CD4-positive, alpha-beta memory T cell (primary cell): ENCODE measurements around the gene RARS2. TPM values are rescaled to one million over a fixed set of nuclear protein-coding genes. Genes with fewer than 3 reads are reported as not detected.
"Not testable (repeated sequence)": the region's sequence is repeated elsewhere in the genome, so short reads cannot be mapped to it uniquely, and the experiment has no call there.

Experiments used
- CTCF ChIA-PET: fragments of 350-600 bp; sonication (Branson Sonifier 250); formaldehyde crosslinking; loops from one replicate; lab custom pipeline; 2021; ENCODE audit warnings: inconsistent platforms; ENCODE audit not compliant: partially characterized antibody; lab: Charles Lee
- POLR2A ChIA-PET: fragments of 350-600 bp; sonication (Branson Sonifier 250); formaldehyde crosslinking; loops from one replicate; lab custom pipeline; 2021; ENCODE audit not compliant: partially characterized antibody; lab: Charles Lee
- DNase-seq, 5 donors: peaks; one replicate each; pipeline versions ENCODE4 v3.0.0 to v3.0.0-alpha.2; 2020 to 2022; ENCODE audit warnings: mixed read lengths in 1 of 5
- H3K27ac ChIP-seq: one replicate; pipeline ENCODE4 v1.7.0; 2013; ENCODE audit warnings: low read depth, low read length
- H3K27me3 ChIP-seq: 2 replicates; pipeline ENCODE4 v1.7.0; 2013; ENCODE audit warnings: mild to moderate bottlenecking, low read length, moderate library complexity; ENCODE audit not compliant: insufficient read depth
- H3K36me3 ChIP-seq: 2 replicates; pipeline ENCODE4 v1.7.0; 2013; ENCODE audit warnings: mild to moderate bottlenecking, low read length, moderate library complexity; ENCODE audit not compliant: insufficient read depth
- H3K4me1 ChIP-seq: 2 replicates; pipeline ENCODE4 v1.7.0; 2013; ENCODE audit warnings: mild to moderate bottlenecking, low read length, moderate library complexity; ENCODE audit not compliant: insufficient read depth
- H3K4me3 ChIP-seq, 2 donors: one replicate each; pipeline ENCODE4 v1.7.0; 2013; ENCODE audit warnings: low read length in 2 of 2, mild to moderate bottlenecking in 1 of 2
- H3K9me3 ChIP-seq, 2 donors: one replicate each; pipeline ENCODE4 v1.7.0; 2013; ENCODE audit warnings: low read length in 2 of 2, control low read depth in 1 of 2; ENCODE audit not compliant: control insufficient read depth in 1 of 2
- H3K27ac Mint-ChIP-seq, 7 donors: one replicate each; pipeline ENCODE4 v1.8.0; 2020 to 2021; ENCODE audit warnings: mixed read lengths in 7 of 7, mild to moderate bottlenecking in 6 of 7, inconsistent platforms in 3 of 7, moderate library complexity in 3 of 7
- H3K27me3 Mint-ChIP-seq, 2 donors: one replicate each; pipeline ENCODE4 v1.8.0; 2020 to 2021; ENCODE audit warnings: mixed read lengths in 2 of 2
- H3K36me3 Mint-ChIP-seq, 2 donors: one replicate each; pipeline ENCODE4 v1.8.0; 2020 to 2021; ENCODE audit warnings: mixed read lengths in 2 of 2, inconsistent platforms in 1 of 2, mild to moderate bottlenecking in 1 of 2
- H3K4me1 Mint-ChIP-seq, 4 donors: one replicate each; pipeline ENCODE4 v1.8.0; 2020 to 2021; ENCODE audit warnings: mixed read lengths in 4 of 4, mild to moderate bottlenecking in 1 of 4
- H3K4me3 Mint-ChIP-seq, 8 donors: one replicate each; pipeline ENCODE4 v1.8.0; 2020 to 2021; ENCODE audit warnings: mixed read lengths in 8 of 8, mild to moderate bottlenecking in 7 of 8, moderate library complexity in 6 of 8, inconsistent platforms in 3 of 8
- H3K9me3 Mint-ChIP-seq, 8 donors: one replicate each; pipeline ENCODE4 v1.8.0; 2020 to 2021; ENCODE audit warnings: mixed read lengths in 8 of 8, mild to moderate bottlenecking in 5 of 8, inconsistent platforms in 3 of 8, moderate library complexity in 1 of 8
- intact Hi-C: fragments of 100-400 bp; cut with micrococcal nuclease; formaldehyde crosslinking; loops from one replicate; pipeline ENCODE4 v1.15.1; 2023
- polyA plus RNA-seq, 2 donors: library from polyadenylated mRNA; unstranded; fragments of 300-500 nt; fragmentation: Illumina TruSeq; gene quantifications; one replicate each; pipeline ENCODE4 v1.2.3, GENCODE V29; 2021
- total RNA-seq, 2 experiments: library from RNA; stranded (reverse); gene quantifications; one replicate each; pipeline ENCODE4 v1.2.3, GENCODE V29; 2021

The RARS2 gene
- total and polyA plus RNA-seq, 4 experiments from 2014 or later: 34.7 to 39.3 (median 38.6) TPM

- DNase-seq, H3K4me3 Mint-ChIP-seq, H3K27me3 ChIP-seq, H3K4me3 ChIP-seq, H3K27ac ChIP-seq, intact Hi-C loops, H3K36me3 ChIP-seq, H3K4me1 ChIP-seq, H3K9me3 Mint-ChIP-seq, H3K27me3 Mint-ChIP-seq, H3K9me3 ChIP-seq, H3K4me1 Mint-ChIP-seq: not testable (repeated sequence)
- POLR2A ChIA-PET: interaction anchor here (0.6 to 0.7 kb wide), 3 partner anchors 108 to 1382 kb away, joined by 3 to 5 read pairs (median 3); no protein-coding TSS in a partner anchor
- CTCF ChIA-PET: interaction anchor here (0.7 to 1.6 kb wide), 3 partner anchors 14 to 379 kb away, joined by 3 read pairs; no protein-coding TSS in a partner anchor
- H3K27ac Mint-ChIP-seq: peak overlapping the region in 1 of 7 donors; percentile 23
- H3K36me3 Mint-ChIP-seq: peaks cover 18 to 21% of the 10 kb centered on the region in 2 donors
These were observed 100.5 kb downstream of the RARS2 start for GRCh38 chr6:87489326-87489725.

- no peaks in the 10 kb centered on the region for H3K36me3 ChIP-seq
- no peaks in the 10 kb centered on the region for H3K4me1 ChIP-seq
- CTCF ChIA-PET: no interaction called here
- Mint-ChIP-seq H3K27ac (no peak overlapping the region), H3K36me3 (peaks cover 12 to 17% of the 10 kb centered on the region in 2 donors), H3K4me1 (peaks cover 0 to 12% (median 7%) of the 10 kb centered on the region in 4 donors), H3K9me3 (no peaks in the 10 kb centered on the region), H3K4me3 (no peak overlapping the region), H3K27me3 (no peaks in the 10 kb centered on the region)
- POLR2A ChIA-PET: no interaction called here
- intact Hi-C loops: no loop called here
- no peaks in the 10 kb centered on the region for H3K9me3 ChIP-seq
- no peak overlapping the region for H3K27ac ChIP-seq
- DNase-seq: no peak
- no peaks in the 10 kb centered on the region for H3K27me3 ChIP-seq
- H3K4me3 ChIP-seq: no peak overlapping the region
These were observed 102.2 kb downstream of the RARS2 start for GRCh38 chr6:87487555-87487954.

DNA sequence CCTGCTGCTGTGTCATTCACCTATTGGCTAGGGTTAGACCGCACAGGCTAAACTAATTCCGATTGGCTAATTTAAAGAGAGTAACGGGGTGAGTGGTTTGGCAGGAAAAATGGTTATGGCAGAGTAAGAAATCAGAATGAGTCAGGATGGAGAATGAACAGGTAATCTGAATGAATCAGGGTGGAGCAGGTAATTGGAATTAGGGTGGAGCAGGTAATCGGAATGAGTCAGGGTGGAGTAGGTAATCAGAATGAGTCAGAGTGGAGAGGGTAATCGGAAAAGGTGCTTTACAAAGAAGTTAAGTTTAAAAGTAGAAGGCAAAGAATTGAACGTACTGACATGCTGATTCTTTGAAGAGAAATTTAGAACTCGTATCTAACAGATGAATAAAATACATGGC is 105.3 kb downstream of the RARS2 start:
- Mint-ChIP-seq H3K27ac (peak overlapping the region in 2 of 7 donors; percentile 19 to 27), H3K36me3 (peaks cover 11 to 15% of the 10 kb centered on the region in 2 donors), H3K9me3 (no peaks in the 10 kb centered on the region), H3K4me1 (peaks cover 0 to 12% (median 8%) of the 10 kb centered on the region in 4 donors), H3K4me3 (no peak overlapping the region), H3K27me3 (no peaks in the 10 kb centered on the region)
- CTCF ChIA-PET: no interaction called here
- no peak for DNase-seq
- Histone ChIP-seq H3K27me3 (no peaks in the 10 kb centered on the region), H3K9me3 (no peaks in the 10 kb centered on the region), H3K4me3 (no peak overlapping the region), H3K36me3 (no peaks in the 10 kb centered on the region), H3K27ac (no peak overlapping the region), H3K4me1 (no peaks in the 10 kb centered on the region)
- intact Hi-C loops: no loop called here
- POLR2A ChIA-PET: no interaction called here

GRCh38 chr6:87483929-87484328 is 105.9 kb downstream of the RARS2 start:
- peak in 1 of 5 donors; percentile 8 for DNase-seq
- CTCF ChIA-PET: no interaction called here
- Histone ChIP-seq H3K27ac (no peak overlapping the region), H3K4me1 (no peaks in the 10 kb centered on the region), H3K9me3 (no peaks in the 10 kb centered on the region), H3K36me3 (peaks cover 4% of the 10 kb centered on the region), H3K27me3 (no peaks in the 10 kb centered on the region), H3K4me3 (no peak overlapping the region)
- Mint-ChIP-seq H3K27ac (peak overlapping the region in 3 of 7 donors; percentile 21 to 73 (median 31)), H3K27me3 (no peaks in the 10 kb centered on the region), H3K9me3 (no peaks in the 10 kb centered on the region), H3K4me1 (peaks cover 0 to 12% (median 8%) of the 10 kb centered on the region in 4 donors), H3K4me3 (no peak overlapping the region), H3K36me3 (peaks cover 11 to 21% of the 10 kb centered on the region in 2 donors)
- intact Hi-C loops: no loop called here
- POLR2A ChIA-PET: no interaction called here

- Mint-ChIP-seq H3K27me3 (no peaks in the 10 kb centered on the region), H3K36me3 (peaks cover 20 to 34% of the 10 kb centered on the region in 2 donors), H3K4me3 (no peak overlapping the region), H3K9me3 (no peaks in the 10 kb centered on the region), H3K4me1 (peaks cover 0 to 12% (median 10%) of the 10 kb centered on the region in 4 donors), H3K27ac (no peak overlapping the region)
- ChIA-PET POLR2A (no interaction called here), CTCF (no interaction called here)
- Histone ChIP-seq H3K27ac (no peak overlapping the region), H3K36me3 (peaks cover 4% of the 10 kb centered on the region), H3K27me3 (no peaks in the 10 kb centered on the region), H3K4me3 (no peak overlapping the region), H3K4me1 (no peaks in the 10 kb centered on the region), H3K9me3 (no peaks in the 10 kb centered on the region)
- intact Hi-C loops: no loop called here
- DNase-seq: no peak
These were observed 107.4 kb downstream of the RARS2 start for GRCh38 chr6:87482366-87482765.

DNA sequence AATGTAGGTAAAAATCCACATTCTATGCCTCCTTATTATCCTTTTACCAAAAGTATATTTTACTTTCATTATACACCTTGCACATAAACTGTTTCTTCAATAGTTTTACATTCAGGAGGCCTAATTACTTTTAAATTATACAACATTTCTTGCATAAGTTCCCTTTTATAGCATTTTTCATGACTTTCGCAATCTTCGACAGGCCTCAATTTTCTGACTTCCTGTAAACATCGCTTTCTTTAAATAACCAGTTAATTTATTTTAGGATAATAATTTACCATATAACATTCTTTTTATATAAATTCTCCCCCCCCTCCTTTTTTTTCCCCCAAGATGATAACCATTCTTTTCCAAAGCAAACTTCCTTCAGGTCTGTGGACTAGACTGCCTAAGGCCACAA is 107.9 kb downstream of the RARS2 start:
- peaks cover 0 to 12% (median 9%) of the 10 kb centered on the region in 4 donors for H3K4me1 Mint-ChIP-seq
- intact Hi-C loops: no loop called here
- Histone ChIP-seq H3K36me3 (peaks cover 4% of the 10 kb centered on the region), H3K4me1 (no peaks in the 10 kb centered on the region), H3K27me3 (no peaks in the 10 kb centered on the region), H3K9me3 (no peaks in the 10 kb centered on the region), H3K4me3 (no peak overlapping the region), H3K27ac (no peak overlapping the region)
- no peak for DNase-seq
- H3K36me3 Mint-ChIP-seq: peaks cover 20 to 34% of the 10 kb centered on the region in 2 donors
- H3K27ac Mint-ChIP-seq: no peak overlapping the region
- CTCF ChIA-PET: no interaction called here
- H3K9me3 Mint-ChIP-seq: no peaks in the 10 kb centered on the region
- H3K4me3 Mint-ChIP-seq: no peak overlapping the region
- POLR2A ChIA-PET: no interaction called here
- H3K27me3 Mint-ChIP-seq: no peaks in the 10 kb centered on the region

- Histone ChIP-seq H3K4me1 (peaks cover 18% of the 10 kb centered on the region), H3K27me3 (no peaks in the 10 kb centered on the region), H3K9me3 (no peaks in the 10 kb centered on the region), H3K27ac (peak overlapping the region; percentile 94), H3K36me3 (no peaks in the 10 kb centered on the region), H3K4me3 (peak overlapping the region; percentile 67 to 72)
- H3K36me3 Mint-ChIP-seq: peaks cover 8 to 10% of the 10 kb centered on the region in 2 donors
- ChIA-PET CTCF (no interaction called here), POLR2A (interaction anchor here (1.4 to 2.9 kb wide), 5 partner anchors 17 to 321 kb away, joined by 3 to 14 read pairs (median 8); partner anchors contain the start of genes CFAP206, ORC3, RARS2 and SMIM8)
- peak overlapping the region; percentile 97 to 99 (median 99) for H3K4me3 Mint-ChIP-seq
- H3K4me1 Mint-ChIP-seq: peaks cover 9 to 27% (median 17%) of the 10 kb centered on the region in 4 donors
- H3K9me3 Mint-ChIP-seq: peaks cover 0 to 2% (median 0%) of the 10 kb centered on the region in 8 donors
- H3K27ac Mint-ChIP-seq: peak overlapping the region; percentile 93 to 100 (median 100)
- DNase-seq: peak in 3 of 5 donors; percentile 62 to 68 (median 65)
- H3K27me3 Mint-ChIP-seq: no peaks in the 10 kb centered on the region
- intact Hi-C loops: loop anchor here (1.0 to 5.0 kb wide), 3 partner anchors 81 to 229 kb away; partner anchors contain the start of genes AKIRIN2 and ORC3
These were observed 116.3 kb downstream of the RARS2 start for GRCh38 chr6:87473419-87473903.
